GM19328 (cell line): ENCODE measurements around the gene DOCK8.

ENCODE experiments used
- ATAC-seq: cut with Tn5 transposase; IDR thresholded peaks from one replicate; pipeline ENCODE4 v1.9.1; 2021; ENCODE audit warnings: mild to moderate bottlenecking, moderate library complexity; ENCODE audit not compliant: unreplicated experiment

The DOCK8 gene

DNA sequence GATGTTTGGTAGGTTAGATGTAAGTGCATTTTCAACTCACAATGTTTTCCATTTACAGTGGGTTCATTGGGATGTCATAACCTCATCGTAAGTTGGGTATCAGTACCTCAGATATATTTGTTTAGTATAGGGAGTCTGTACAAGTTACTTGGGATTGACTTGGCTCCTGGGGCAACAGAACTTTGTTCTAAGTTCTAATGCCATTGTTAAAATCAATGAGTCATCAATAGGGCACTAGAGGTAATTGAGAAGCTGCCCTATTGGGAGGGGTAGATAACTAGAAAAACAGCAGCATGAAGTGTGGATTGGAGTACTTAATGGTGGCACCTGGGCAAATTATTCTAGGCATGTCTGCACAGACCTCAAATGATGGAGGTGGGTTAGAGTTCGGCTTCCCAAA lies 272.8 kb downstream of the DOCK8 start:
- no peak for ATAC-seq

DNA sequence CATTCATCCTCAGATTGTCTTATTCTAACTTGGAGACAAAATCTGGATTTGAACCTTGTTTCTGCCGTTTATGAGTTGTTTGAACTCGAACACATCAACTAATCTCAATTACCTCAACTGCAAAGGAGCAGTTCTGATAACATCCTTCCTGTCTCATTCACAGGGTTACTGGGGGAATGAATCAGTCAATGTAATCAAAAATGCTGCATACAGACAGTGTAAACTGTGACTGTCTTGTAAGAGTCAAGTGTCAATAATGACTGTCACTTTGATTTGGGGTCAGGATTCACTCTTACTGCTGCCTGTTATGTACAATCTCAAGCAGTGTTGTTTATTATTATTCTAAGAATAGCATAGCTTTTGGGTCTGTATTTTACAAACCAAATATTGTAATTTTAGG lies 273.8 kb downstream of the DOCK8 start:
- ATAC-seq, result no peak

DNA sequence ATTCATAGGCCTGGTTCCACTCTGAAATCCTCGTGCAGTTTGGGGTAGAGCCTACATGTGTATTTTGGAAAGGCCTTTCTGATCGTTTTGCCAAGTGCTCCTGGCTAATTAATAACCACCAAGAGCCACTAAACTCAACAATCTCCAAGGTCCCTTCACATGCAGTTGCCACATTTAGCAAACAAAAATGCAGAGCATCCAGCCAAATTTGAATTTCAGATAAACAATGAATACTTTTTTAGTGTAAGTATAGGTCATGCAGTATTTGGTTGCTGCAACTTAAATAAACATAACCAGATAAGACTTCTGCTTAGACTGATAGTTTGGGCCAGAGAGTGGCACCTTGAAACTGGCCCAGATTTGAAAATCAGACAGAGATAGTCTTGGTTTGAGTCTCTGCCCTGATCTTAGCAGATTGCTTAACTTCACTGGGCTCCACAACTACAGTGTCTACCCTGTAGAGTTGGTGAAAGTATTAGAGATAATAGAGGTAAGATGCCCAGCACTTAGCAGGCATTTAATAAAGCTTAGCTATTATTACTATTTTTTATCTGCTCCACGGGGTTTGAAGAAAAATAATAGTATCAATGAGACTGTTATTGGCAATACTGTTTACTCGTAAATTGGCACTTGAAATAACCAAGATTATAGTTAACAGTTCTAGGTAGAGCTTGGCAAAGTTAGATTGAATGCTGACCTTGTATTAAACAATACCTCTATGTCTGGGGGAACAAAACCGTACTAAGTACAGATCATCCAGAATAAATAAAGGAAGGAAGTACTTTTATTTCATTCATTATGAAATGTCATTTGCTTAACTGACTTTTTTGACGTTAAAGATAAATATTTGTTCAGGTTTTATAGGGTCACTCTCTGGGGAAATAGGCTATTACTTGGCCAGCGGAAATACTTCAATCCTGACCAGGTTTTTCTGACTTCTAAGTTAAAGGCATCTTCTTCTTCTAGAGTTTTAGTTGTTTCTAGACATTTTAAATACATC lies 274.8 kb downstream of the DOCK8 start:
- no peak for ATAC-seq

DNA sequence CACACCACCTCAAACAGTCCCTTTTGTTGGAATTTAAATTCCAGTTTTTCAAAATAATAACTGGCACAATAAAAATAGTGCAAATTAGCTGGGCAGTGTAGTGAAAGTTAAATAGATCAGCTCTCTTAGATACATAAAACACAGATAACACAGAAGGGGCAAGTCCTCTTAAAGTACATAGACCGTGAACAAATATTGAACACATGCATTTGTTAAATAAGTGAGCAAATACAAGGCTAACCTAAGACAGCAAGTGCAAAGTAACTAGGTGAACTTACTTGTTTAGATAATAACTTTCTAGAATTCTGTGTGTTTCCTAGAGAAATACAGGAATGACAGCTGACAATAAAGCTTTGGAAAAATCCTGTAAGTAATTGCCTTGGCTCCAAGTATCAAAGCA lies 280.1 kb downstream of the DOCK8 start:
- no peak for ATAC-seq

DNA sequence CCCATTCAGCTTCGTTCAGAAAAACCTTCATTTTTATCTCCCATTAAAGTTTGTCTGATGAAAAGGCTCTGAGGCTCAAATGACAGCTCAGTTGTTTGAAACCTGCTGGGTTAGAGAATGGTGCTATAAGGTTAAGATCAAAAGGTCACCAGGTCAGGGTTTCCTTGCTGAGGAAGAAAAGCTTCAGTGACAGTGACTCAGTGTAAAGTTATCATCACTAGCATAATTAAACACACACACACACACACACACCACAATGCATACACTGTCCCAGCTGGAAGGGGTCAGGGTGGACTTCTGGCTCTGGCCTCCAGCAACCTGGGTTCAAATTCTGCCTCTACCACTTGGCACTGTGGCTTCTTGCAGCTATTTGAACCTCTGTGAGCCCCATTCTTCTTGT lies 281.1 kb downstream of the DOCK8 start:
- ATAC-seq, result no peak

DNA sequence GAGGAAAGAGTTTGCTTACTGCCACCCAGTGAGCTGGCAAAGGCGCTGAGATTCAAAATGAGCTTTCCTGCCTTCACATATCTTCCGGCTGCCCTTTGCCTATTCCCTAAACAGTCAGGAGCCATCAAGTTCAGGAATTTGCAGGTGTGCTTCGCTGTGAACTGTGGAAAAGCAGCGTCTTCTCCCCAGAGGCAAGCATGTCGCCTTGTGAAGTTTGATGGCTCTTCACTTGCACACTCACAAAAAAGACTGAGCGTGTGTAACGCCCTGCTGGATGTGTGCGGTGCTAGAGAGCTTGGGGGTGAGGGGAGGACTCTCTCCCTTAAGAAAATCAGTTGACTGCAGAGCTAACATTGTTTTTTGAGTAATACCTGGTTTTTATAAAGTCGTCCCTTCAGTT lies 288.7 kb downstream of the DOCK8 start:
- no peak for ATAC-seq

DNA sequence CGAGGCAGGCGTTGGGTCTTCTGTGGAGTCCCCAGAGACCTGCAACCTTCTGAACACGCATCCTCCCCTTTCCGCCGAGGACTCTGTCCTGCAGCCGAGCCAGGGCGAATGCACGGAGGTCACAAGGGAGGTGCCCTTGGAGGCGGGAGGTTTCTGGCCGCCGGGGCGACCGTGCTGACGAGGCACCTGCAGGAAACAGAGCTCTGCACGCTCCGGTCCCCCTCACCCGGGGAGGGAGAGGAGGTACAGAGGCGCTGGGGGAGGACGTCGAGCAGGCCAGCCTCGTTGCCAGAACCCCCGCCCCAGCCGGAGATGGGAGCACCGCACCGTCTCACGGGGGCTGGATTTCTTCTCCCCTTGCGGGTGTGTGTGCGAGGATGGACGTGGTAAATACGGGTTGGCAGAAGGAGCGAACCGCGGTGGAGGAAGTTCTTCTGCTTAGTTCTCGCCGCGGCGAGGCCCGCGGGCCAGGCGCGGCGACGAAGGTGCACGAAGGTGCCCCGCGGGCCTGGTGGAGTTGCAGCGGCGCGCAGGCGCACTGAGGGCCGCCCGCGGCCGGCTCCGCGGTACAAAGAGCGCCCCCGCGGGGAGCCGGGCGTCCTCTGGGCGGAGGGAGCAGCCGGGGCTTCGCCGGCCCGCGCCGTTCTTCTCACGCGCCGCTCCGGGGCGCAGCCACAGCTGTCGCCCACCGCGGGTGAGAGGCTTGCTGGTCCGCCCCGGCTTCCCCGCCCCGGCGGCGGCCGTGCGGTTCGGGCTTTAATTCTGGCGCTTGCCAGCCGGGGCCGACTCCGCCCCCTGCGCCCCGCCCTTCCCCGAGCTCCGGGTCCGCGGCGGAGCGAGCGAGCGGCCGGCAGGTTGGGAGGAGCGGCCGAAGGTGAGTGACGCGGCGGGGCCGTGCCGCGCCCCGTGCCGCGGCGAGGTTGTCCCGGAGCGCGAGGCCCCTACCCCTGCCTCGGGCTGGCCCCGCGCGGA lies 289.5 kb downstream of the DOCK8 start, which contains the start of gene KANK1:
Gene KANK1 (plus strand): TSS at position 815 of the 972 bp plus-strand sequence.
- peak; percentile 87 for ATAC-seq

DNA sequence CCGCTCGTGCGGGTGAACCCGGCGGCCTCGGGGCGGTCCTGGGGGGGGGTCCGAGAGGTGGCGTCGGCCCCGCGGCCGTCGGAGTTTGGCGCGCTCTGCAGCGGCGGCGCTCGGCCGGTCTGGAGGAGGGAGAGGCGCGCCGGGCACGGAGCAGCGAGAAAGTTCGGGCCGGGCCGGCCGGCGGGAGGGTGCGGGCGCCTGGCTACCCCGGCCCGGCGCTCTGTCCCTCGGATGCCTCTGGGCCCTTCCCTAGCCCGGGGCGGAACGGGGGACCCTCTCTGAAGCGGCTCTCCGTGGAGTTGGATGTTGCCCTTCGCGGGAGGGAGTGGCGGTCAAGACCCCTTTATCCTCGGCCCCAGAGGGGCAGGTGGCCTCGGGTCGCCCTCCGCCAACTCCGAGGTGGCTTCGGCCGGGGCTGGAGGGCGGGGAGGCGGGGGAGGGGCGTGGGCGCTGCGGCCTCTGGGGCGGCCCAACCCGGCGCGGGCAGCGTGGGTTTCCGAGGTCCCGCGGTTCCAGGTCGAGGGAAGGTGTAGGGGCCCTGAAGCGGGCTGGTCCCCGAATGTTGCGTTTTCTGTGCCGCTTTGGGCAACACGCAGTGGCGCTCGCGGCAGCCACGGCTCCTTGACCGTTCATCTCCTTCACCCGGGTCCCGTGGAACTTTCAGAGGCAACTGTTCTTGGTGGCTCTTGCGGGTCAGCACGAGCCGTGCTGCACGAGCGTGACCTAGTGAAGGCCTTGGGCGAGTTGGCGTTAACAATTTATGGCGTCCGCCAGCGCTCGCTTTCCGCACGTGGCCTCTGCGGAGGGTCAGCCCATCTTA lies 290.5 kb downstream of the DOCK8 start:
- peak; percentile 24 for ATAC-seq

DNA sequence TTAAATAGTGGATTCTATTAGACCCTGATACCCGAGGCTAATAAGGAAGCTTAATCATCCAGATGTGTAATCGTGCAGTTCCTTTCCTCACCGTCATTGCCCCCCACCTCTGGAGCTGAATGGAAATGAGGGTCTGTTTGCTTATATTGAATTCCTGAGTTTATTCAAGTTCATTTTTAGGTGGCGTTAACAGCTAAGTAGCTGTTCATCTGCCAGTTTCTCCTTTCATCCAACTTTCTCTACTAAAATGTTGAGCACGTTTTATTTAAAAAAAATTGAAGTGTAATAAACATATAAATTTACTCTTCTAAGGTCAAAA lies 291.0 kb downstream of the DOCK8 start:
- no peak for ATAC-seq

DNA sequence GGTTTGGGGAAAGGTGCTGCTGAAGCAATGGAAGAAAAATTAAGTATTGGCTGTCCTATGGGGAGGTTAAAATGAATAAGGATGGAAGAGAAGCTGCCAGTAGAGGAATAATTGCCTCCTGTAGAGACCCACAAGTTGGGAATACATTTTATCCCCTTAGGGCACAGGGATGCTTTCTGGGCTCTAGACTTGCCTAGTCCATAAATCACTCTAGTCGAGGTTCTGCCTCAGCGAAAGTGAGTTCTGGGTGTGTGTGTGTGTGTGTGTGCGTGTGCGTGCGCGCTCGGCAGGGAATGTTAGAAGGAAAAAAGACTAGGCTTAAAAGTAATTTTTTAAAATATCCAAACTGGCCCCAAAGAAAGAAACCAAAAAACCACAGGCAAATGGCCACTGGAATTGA lies 291.6 kb downstream of the DOCK8 start:
- ATAC-seq, result no peak

DNA sequence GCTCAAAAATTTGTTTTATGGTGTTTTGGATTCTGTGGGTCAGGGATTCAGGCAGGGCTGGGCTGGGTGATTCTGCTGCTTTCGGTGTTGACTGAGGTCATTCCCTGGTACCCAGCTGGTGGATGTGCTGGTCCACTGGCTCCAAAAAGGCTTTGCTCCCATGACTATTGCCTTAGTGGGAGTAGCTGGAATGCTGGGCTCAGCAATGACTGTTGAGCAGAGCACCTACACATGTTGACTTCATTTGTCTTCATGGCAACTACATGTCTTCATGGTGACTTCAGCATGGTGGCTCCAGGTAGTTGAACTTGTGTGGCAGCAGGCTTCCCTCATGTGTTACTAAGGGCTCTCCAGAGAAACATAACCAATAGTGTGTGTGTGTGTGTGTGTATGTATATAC lies 297.2 kb downstream of the DOCK8 start:
- ATAC-seq, result no peak

DNA sequence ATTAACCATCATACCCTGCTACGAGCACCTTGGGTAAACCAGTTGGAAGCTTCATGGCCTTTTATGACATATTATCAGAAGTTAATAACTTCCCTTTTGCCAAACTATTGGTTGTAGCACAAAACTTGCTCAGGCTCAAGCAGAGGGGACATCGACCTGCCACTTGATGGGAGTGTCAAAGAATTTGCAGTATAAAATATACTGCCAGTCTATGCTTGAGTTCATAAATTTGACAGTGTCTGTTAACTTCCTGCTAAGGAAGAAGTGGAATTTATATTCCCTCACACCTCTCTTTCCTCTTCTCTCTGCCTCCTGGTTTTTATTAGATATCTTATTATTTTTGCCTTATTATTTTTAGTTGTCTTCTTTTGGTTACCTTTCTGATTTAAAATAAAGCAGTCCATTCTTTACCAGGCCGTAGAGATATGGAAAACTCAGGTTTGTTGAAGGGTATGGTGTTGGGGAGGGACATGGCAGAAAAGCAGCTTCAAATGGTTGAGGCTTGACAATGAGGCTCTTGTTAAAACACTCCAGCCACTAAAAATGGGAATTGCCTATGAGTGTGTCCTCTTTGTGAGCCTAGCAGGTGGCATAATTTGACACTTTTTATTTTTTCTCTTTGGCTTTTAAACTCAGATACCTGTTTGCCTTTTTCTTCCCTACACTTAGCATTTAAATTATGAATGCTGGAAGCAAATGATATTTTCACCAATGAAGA lies 298.0 kb downstream of the DOCK8 start:
- no peak for ATAC-seq
